OCI-M1 (cell line): ENCODE results near the gene MACROD2.

Experiments
- DNase-seq: peaks from one replicate; lab custom pipeline; 2025; lab: John Stamatoyannopoulos, UW

MACROD2 gene

GRCh38 chr20:15578113-15578512 lies 1582.8 kb downstream of the MACROD2 start:
- no peak for DNase-seq

DNA sequence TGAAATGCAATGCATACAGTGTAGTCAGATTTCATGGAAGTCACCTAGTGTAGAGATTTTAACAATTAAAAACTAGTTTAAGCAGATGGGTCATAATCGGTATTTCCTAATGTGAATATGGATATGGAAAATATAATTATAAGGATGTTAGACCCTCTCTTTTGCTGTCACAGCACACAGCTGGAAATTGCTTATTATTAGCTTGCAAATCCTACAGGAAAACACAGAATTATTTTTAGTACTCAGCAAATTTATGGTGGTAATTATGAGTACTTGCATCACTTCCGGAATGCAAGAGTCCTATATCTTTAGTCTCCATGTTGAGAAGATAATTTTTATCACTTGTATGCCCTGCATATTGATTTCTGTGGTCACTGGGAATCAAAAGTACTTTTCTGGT lies 1584.4 kb downstream of the MACROD2 start:
- DNase-seq = peak; percentile 45

DNA sequence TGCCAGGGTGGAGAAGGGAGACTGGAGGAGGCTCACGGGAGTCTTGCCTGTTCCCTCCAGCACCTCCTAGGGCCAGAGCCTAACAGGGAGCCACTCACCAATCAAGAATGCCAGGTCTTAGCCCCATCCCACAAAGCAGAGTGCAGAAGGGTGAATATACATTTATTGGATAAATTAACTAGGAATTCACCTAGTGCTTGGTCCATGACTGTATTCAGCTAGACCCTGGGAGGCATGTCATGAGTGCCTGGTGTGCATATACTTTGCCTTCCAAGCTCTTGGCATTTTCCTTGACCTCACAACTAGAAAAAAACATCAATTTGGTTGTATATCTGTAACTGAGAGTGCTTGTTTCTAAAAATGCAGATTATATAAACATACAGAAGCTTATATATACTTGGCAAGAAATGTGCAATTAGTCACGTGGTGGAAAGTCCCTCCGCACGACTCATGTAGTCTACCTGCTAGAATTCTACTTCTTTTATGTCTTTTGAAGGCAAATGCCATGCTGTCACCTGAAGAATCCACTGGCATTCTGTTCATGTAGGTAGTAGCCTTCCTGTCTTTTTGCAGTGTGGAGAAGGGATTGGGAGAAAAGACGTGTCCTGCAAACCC lies 1586.9 kb downstream of the MACROD2 start:
- DNase-seq = no peak

DNA sequence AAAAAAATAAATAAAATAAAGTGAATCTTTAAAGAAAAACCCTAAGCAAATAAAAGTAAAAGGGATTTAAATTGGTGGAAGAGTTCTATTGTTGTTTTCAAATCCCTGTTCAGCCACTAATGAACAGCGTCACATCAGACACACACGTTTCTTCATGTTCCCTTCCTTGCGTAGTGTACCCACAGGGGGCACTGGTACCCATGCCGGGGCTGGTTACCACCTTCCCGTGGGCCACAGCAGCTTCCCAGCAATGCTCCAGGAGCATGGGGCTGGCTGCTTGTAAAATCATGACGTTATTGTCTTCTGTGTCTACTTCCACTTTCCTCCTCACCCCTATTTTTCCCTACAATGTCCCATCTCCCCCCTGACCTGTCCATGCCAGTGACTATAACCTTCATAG lies 1589.2 kb downstream of the MACROD2 start:
- no peak for DNase-seq

GRCh38 chr20:15593081-15593480 lies 1597.8 kb downstream of the MACROD2 start:
- DNase-seq = no peak

GRCh38 chr20:15594158-15594695 lies 1598.9 kb downstream of the MACROD2 start:
- DNase-seq = no peak

- no peak for DNase-seq
Measured at GRCh38 chr20:15596220-15596890, 1601.0 kb downstream of the MACROD2 start.

- no peak for DNase-seq
Measured at GRCh38 chr20:15597306-15597705, 1602.0 kb downstream of the MACROD2 start.

DNA sequence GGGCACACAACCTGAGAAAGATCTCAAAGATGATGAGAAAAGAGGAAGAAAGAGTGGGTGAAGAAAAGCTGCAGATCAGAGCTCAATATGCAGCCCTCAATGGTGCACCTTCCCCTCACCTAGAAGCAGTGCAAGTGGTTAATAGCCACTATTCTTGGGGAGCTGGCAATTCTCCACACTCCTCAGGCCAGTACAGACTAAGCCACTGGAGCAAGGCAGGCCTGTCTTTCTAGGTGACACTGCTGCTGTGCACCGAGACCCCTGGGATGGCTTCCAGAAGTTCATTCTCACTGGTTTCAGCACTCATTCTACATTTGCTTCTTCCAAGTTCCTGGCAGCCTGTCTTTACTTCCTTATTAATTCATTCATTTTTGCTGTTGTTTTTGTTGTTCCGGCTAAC lies 1604.6 kb downstream of the MACROD2 start:
- DNase-seq = no peak

DNA sequence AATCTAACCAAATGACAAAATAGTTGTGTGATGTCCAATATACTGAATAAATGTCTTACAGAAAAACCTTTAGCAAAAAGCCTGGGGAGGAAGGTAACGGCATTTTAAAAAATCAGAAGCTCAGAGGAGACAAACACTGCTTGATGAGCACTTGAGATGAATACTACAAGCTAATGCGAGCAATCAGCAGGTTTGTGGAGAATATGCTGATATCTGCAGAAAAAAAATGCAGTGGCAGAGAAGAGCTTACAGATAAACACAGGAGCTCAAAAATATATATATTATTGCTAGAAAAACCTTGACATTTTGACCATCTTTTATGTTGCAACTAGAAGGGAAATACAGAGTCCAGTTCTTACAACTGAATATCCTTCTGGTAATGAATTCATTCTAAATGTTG lies 1605.2 kb downstream of the MACROD2 start:
- DNase-seq = no peak

GRCh38 chr20:15603506-15603905 lies 1608.2 kb downstream of the MACROD2 start:
- DNase-seq = no peak

GRCh38 chr20:15603978-15604805 lies 1608.9 kb downstream of the MACROD2 start:
- no peak for DNase-seq

- DNase-seq = no peak
Measured at GRCh38 chr20:15609921-15610320, 1614.6 kb downstream of the MACROD2 start.

GRCh38 chr20:15610787-15611186 lies 1615.5 kb downstream of the MACROD2 start:
- no peak for DNase-seq

DNA sequence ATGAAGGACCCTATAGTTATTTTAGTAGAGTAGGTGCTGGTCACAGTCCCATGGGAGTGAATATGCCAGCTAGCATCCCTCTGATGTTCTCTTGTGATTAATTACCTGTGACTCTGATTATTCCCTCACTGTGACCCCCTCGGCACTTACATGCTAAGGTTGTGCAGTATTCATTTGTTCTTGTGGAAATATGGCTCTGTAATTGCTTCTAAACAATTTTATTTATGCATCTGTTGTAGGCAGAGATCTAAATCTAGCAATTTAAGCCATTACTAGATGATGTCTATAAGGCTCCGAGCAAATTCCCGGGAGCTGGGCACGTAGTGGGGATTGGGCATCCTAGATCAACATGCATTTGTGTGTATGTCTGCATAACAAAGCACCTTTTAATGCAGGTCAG lies 1616.2 kb downstream of the MACROD2 start:
- DNase-seq = no peak

DNA sequence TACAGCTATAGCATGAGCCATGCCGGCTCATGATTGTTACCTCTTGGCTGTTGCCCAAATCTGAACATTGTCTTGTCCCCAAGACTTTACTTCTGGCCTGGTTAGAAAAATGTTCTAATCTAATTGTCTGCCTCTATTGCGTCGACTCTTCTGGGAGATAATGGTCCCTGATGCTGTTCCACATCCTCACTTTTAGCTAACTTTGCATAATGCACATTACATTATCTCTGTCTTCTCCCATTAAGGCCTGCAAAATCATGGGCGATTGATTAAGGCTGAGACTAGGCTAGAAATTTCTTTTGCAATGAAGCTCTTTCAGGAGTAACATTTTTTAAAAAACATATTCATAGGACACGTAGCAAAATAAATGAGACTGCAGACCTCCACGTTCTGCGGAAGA lies 1616.9 kb downstream of the MACROD2 start:
- DNase-seq = no peak

GRCh38 chr20:15612769-15613168 lies 1617.5 kb downstream of the MACROD2 start:
- DNase-seq = no peak

- DNase-seq = no peak
Measured at GRCh38 chr20:15613530-15613929, 1618.2 kb downstream of the MACROD2 start.

DNA sequence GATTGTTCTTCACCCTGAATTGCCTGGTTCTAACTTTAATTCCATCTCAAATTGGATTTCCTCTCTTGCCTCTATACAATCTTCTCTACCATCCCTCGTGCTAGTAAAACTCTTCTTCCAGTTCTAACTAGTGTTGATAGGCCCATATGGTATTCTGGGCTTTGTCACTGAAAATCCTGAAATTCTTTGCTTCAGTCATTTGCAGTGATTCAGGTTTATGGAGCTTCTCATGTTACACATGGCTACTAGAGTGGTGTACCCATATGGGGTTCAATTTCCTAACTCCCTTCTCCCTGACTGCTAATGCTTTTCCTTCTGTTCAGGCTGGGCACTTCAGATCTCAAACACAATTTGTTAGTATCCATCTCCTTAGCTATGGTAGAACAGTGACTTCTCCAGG lies 1621.3 kb downstream of the MACROD2 start:
- no peak for DNase-seq

- peak; percentile 44 for DNase-seq
Measured at GRCh38 chr20:15618110-15618509, 1622.8 kb downstream of the MACROD2 start.

DNA sequence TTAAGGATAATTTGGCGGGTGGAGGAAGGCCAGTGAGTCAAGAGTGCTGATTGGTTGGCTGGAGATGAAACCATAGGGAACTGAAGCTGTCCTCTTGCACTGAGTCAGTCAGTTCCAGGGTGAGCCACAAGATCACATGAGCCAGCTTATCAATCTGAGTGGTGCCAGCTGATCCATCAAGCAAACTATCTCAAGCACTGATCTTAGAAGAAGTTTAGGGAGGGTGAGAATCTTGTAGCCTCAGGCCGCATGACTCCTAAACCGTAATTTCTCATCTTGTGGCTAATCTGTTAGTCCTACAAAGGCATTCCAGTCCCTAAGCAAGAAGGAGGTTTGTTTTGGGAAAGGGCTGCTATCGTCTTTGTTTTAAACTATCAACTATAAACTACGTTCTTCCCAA lies 1623.6 kb downstream of the MACROD2 start:
- DNase-seq = peak; percentile 74

DNA sequence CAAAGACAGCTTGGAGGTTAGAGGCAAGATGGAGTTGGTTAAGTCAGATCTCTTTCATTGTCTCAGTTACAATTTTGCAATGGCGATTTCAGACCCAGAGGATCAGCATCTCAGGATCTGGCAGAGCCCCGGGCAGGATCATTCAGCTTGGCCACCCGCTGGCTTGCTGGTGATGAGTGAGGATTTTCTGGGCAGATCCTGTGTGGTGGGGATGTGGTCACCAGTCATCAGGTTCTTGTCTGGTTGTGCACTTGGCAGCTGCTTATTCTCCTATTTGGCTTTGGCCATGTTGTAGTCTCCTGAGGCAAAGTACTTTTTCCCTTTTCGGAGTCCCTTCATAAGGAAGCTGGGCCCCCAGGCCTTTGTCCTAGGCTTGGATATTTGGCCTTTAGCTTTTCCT lies 1624.0 kb downstream of the MACROD2 start:
- no peak for DNase-seq

GRCh38 chr20:15619816-15620215 lies 1624.5 kb downstream of the MACROD2 start:
- peak; percentile 7 for DNase-seq
